Measurements from ENCODE around the gene DDIT4.
"Not testable (repeated sequence)": the region's sequence is repeated elsewhere in the genome, so short reads cannot be mapped to it uniquely, and the experiment has no call there.

The DDIT4 gene

DNA sequence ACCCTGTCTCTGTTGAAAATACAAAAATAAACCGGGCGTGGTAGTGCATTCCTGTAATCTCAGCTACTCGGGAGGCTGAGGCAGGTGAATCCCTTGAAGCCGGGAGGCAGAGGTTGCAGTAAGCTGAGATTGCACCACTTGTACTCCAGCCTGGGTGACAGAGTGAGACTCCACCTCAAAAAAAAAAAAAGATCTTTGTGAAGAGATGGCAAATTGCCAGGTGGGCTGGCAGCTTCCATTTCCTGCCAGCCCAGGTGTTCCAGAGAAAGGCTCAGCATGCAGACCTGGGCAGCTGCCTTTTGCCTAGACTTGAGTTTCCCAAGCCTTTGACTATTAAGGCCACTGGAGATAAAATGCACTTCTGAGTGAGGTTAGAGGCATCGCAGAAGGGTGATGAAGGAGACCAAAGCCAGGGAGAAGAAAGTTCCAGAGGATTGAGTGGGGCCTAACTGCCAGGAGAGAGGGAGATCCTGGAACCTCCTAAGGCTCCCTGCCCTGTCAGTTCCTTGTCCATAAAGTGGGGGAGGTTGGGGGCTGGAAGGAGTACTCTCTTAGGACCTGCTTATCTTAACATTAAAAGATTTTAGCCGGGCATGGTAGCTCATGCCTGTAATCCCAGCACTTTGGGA, 10.0 kb upstream of the DDIT4 start:
- no peak overlapping the region for H3K4me3 ChIP-seq (ENCODE audit: low read length)
- DNase-seq (ENCODE audit: low read depth, low spot score) = peak; percentile 93

DNA sequence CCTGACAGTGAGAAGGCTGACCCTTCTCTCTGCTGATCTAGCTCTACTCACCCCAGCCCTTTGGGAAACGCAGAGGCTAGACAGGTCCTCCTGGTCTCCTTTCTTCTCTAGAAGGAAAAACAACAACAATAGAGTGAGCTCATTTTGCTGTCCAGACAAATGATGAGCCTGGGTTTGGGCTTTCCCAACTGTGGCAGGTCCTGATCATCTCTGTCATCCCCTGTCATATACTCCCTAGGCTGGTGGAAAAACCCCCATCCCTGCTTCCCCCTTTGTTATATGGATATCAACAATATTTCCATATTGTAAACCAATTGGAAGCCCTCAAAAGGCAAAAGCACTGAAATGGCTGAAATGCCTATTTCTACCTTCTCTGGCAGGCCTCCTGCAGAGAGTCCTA, 9.2 kb upstream of the DDIT4 start:
- no peak overlapping the region for H3K4me3 ChIP-seq (ENCODE audit: low read length)
- no peak for DNase-seq (ENCODE audit: low read depth, low spot score)

DNA sequence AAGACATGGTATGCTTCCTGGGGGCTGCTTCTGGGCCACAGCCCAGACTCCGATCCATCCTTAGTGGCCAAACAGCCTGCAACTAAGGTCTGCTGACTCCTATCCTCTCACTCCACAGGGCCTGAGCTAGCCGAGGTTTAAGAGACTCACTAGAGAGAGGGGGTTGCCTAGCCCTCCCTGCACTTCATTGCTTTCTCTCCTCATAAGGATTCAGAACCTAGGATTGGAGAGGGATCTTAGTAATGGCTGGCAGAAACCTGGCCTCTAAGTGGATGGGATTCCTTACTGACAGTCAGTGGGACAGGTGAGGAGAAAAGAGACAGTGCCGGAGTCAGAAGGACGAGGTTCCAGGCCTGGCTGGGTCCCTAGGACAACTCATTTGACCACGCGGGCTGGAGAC, 8.2 kb upstream of the DDIT4 start:
- H3K4me3 ChIP-seq (ENCODE audit: low read length) = no peak overlapping the region
- no peak for DNase-seq (ENCODE audit: low read depth, low spot score)

DNA sequence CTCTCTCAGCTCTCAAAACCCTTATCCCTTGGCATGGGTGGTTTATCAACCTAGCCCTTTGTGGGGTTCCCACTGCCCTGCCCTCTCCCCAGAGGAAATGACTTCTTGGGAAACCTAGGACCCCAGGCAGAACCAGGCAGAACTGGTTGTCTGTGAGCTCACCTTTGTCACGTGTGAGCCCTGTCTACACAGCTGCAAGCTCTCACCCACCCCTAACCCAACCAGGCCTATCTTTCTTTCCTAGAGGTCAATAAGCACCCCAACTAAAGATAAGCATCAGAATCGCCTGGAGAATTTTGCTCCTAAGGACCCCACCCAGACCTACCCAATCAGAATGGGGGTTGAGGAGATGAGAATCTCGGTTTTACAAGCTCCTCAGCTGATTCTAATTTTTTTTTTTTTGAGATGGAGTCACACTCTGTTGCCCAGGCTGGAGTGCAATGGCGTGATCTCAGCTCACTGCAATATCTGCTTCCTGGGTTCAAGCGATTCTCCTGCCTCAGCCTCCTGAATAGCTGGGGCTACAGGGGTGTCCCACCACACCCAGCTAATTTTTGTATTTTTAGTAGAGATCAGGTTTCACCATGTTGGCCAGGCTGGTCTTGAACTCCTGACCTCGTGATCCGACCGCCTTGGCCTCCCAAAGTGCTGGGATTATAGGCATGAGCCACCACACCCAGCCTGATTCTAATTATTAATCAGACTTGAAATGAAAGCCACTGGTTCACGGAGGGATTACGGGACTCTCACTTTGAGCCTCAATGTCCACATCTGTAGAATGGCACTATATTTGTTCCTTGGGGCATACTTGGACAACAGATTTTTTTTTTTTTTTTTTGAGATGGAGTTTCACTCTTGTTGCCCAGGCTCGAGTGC, 7.5 kb upstream of the DDIT4 start:
- DNase-seq (ENCODE audit: low read depth, low spot score) = no peak

DNA sequence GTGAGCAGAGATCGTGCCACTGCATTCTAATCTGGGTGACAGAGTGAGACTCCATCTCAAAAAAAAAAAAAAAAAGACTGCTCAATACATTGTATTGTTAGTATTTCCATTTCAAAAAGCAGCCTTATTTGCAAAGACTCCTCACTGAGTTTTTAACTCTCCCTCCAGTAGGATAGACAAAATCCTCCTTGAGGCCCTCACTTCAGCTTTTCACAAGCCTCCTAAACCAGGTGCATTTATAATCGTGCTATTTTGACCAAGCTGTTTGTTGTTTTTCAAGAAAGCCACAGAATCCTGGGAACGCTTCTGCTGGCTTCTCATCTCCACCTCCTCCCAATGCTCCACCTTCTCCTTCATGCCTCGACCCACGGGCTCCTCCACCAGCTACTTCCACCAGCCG, 6.3 kb upstream of the DDIT4 start:
- no peak overlapping the region for H3K4me3 ChIP-seq (ENCODE audit: low read length)
- DNase-seq (ENCODE audit: low read depth, low spot score) = no peak

More for the DNA sequence above, 7.5 kb upstream of the DDIT4 start:
- no peak overlapping the region for H3K4me3 ChIP-seq (ENCODE audit: low read length)

DNA sequence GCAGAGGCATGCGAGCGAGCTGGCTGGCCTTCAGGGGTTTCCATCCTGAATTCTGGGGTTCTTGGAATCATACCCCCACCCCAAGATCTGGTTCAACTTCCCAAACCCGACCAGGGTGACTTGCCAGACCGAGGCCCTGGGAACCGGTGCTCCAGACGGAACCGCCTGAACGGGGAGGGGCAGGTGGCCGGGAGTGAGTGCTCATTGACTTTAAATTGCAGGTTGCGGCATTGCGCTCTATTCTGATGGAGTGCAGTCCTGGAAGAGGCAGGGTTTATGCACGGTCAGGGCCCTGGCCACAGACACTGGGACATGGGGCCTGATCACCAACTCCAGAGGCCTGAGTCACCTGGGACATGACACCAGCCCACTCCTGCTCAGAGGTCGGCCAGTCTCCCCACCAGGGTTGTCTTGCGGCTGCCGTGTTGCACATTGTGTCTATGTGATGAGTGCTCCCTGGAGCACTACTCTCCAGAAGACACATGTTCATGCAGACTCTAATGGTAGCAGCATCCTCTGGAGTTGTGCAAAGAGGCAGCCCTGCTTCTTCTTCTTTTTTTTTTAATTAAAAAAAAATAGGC, 5.8 kb upstream of the DDIT4 start:
- DNase-seq (ENCODE audit: low read depth, low spot score) = no peak
- H3K4me3 ChIP-seq (ENCODE audit: low read length) = no peak overlapping the region

DNA sequence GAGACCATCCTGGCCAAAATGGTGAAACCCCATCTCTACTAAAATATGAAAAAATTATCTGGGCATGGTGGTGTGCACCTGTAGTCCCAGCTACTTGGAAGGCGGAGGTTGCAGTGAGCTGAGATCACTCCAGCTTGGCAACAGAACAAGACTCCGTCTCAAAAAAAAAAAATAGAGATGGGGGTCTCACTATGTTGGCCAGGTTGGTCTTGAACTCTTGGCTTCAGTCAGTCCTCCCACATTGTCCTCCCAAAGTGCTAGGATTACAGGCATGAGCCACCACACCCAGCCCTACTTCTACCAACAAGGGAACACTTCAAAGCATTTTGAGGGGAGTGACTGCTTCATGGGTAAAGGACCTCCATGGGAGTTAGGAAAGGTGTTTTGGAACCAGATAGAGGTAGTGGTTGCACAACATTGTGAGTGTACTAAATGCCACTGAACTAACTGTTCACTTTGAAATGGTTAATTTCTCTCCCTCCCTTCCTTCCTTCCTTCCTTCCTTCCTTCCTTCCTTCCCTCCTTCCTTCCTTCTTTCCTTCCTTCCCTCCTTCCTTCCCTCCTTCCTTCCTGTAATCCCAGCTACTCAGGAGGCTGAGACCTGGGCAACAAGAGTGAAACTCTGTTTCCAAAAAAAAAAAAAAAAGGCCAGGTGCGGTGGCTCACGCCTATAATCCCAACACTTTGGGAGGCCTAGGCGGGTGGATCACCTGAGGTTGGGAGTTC, 5.1 kb upstream of the DDIT4 start:
- not testable (repeated sequence) for DNase-seq (ENCODE audit: low read depth, low spot score)

DNA sequence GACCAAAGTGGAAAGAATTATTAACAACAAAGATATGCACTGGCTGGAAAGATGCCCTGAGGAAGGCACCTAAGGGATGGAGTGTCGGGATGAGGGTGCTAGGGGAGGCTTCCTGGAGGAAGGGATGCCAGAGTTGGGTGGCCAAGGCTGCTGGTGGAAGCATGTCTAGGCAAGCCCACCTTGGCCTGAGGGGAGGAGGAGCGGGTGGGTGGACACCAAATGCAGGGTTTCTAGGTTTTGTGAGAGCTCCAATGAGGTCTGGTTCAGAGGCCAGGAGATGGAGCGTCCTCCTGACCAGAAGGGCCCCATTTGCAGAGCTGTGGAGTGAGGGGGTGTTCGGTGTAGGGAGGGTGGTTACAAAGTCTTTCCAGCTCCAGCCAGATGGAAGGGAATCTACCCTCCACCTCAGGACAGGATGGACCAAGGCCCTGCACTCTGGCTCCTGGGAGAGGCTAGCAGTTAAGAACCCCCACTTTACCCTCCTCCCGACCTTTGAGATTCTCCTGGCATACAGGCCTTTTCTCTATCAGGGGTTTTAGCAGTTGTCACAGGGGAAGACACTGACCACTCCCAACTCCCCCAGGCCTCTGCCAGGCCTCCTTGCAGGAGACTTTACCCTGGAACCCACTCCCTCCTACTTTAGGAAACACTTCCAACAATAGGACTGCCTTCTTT, 3.0 kb upstream of the DDIT4 start:
- DNase-seq (ENCODE audit: low read depth, low spot score) = no peak
- no peak overlapping the region for H3K4me3 ChIP-seq (ENCODE audit: low read length)

More for the DNA sequence above, 5.1 kb upstream of the DDIT4 start:
- not testable (repeated sequence) for H3K4me3 ChIP-seq (ENCODE audit: low read length)

DNA sequence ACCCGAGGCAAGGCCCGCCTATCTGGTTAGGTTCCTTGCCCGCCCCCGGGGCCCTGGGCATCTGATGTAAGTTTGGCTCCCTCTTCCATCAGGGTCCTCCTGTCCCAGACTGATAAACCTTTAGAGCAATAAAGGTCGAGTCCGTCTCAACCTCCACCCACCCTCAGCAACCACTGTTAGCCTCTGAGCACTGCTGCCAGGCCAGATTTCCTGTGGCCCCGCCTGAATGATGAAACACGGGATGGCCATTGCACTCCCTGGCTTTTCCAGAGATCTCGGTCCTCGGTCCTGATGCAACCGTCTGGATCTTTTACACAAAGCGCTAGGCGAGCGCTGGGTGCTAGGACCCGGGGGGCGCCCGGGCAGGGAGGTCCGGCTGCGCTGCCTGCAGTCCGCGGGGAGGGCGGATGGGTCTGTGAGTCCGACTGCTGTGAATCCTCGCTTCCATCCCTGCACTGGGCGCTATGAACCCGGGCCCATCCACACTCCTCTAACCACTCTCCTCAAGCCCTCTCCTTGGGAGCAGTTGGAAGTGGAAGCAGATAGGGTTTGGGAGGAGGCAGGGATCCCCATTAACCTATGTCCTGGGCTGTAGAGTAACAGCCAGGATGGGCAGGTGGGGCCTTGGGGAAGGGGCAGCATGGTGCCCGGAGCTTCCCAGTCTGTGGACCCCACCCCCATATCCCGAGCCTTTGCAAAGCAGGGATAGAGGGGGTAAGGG, 875 bp upstream of the DDIT4 start:
- peak overlapping the region; percentile 99 for H3K4me3 ChIP-seq (ENCODE audit: low read length)
- no peak for DNase-seq (ENCODE audit: low read depth, low spot score)

DNA sequence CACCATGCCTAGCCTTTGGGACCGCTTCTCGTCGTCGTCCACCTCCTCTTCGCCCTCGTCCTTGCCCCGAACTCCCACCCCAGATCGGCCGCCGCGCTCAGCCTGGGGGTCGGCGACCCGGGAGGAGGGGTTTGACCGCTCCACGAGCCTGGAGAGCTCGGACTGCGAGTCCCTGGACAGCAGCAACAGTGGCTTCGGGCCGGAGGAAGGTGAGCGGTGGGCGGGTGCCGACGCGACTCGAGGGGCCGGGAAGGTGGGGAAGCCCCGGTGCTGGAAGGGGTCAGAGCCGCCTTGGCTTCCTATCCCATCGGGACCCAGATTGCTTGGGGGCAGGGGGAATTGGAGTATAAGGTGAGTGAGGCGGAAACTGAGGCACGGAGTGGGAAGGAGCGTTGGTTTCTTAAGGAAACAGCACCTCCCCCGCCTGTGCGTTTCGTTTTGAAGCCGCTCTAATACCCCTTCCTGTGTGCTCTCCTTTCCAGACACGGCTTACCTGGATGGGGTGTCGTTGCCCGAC, 547 bp downstream of the DDIT4 start:
- H3K4me3 ChIP-seq (ENCODE audit: low read length) = peak overlapping the region; percentile 99
- no peak for DNase-seq (ENCODE audit: low read depth, low spot score)

DNA sequence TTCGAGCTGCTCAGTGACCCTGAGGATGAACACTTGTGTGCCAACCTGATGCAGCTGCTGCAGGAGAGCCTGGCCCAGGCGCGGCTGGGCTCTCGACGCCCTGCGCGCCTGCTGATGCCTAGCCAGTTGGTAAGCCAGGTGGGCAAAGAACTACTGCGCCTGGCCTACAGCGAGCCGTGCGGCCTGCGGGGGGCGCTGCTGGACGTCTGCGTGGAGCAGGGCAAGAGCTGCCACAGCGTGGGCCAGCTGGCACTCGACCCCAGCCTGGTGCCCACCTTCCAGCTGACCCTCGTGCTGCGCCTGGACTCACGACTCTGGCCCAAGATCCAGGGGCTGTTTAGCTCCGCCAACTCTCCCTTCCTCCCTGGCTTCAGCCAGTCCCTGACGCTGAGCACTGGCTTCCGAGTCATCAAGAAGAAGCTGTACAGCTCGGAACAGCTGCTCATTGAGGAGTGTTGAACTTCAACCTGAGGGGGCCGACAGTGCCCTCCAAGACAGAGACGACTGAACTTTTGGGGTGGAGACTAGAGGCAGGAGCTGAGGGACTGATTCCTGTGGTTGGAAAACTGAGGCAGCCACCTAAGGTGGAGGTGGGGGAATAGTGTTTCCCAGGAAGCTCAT, 1.1 kb downstream of the DDIT4 start:
- H3K4me3 ChIP-seq (ENCODE audit: low read length) = peak overlapping the region; percentile 99
- no peak for DNase-seq (ENCODE audit: low read depth, low spot score)

DNA sequence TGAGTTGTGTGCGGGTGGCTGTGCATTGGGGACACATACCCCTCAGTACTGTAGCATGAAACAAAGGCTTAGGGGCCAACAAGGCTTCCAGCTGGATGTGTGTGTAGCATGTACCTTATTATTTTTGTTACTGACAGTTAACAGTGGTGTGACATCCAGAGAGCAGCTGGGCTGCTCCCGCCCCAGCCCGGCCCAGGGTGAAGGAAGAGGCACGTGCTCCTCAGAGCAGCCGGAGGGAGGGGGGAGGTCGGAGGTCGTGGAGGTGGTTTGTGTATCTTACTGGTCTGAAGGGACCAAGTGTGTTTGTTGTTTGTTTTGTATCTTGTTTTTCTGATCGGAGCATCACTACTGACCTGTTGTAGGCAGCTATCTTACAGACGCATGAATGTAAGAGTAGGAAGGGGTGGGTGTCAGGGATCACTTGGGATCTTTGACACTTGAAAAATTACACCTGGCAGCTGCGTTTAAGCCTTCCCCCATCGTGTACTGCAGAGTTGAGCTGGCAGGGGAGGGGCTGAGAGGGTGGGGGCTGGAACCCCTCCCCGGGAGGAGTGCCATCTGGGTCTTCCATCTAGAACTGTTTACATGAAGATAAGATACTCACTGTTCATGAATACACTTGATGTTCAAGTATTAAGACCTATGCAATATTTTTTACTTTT, 1.8 kb downstream of the DDIT4 start:
- no peak for DNase-seq (ENCODE audit: low read depth, low spot score)
- peak overlapping the region; percentile 99 for H3K4me3 ChIP-seq (ENCODE audit: low read length)

DNA sequence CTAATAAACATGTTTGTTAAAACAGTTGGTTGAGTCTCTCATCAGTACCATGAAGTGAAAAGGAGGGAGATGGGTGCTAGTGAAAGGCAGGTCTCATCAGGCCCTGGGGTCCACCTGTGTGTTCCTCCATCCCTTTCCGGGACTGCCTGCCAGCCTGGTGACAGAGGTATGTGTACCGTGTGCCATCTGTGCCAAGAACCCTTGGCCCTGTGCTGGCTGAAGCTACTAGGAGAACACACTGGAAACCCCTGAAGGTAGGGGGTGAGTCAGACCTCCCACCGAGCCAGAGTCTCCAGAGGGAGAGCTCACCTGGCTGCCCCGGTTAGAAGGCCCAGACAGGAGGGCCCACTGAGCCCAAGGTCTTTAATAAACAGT, 2.3 kb downstream of the DDIT4 start:
- peak overlapping the region; percentile 99 for H3K4me3 ChIP-seq (ENCODE audit: low read length)

DNA sequence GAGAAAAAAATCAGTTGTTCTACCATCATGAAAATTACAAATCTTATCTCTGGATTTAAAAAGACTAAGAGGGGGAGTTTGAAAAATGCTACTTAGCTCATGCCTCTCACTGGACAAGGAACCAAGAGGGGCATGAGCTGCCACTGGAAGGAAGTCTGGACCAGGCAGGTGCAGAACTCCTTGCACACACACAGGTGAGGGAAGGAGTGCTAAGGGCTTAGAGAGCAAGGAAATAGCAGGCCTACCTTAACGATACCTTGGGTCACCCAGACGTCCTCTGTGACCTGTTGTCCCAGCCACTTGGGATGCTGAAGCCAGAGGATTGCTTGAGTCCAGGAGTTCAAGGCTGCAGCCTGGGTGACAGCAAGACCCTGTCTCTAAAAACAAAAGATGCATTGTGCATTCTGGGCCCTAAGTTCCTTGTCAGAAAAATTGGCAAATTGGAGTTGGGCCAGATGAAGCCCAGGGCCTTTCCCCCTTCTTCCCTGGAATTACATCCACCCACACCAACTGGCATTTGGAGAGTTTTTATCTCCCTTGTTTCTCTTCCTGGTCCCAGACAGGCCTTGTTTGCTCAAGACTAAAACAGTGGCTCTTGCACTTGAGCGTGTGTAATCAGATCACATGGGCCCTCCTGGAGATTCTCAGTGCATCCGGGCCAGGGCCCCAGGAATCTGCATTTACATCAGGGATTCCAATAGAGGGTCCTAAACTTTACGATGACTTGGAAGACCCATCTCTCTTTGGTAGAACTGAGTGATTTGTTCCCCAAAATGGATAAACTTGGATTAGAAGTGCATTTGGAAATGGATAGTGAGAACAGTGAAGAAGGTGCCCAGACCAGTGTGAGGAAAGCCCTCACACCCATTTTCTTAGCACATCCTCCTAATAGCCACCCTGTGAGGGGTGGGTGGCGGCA, 3.0 kb downstream of the DDIT4 start:
- no peak for DNase-seq (ENCODE audit: low read depth, low spot score)
- H3K4me3 ChIP-seq (ENCODE audit: low read length) = no peak overlapping the region

More for the DNA sequence above, 2.3 kb downstream of the DDIT4 start:
- no peak for DNase-seq (ENCODE audit: low read depth, low spot score)

DNA sequence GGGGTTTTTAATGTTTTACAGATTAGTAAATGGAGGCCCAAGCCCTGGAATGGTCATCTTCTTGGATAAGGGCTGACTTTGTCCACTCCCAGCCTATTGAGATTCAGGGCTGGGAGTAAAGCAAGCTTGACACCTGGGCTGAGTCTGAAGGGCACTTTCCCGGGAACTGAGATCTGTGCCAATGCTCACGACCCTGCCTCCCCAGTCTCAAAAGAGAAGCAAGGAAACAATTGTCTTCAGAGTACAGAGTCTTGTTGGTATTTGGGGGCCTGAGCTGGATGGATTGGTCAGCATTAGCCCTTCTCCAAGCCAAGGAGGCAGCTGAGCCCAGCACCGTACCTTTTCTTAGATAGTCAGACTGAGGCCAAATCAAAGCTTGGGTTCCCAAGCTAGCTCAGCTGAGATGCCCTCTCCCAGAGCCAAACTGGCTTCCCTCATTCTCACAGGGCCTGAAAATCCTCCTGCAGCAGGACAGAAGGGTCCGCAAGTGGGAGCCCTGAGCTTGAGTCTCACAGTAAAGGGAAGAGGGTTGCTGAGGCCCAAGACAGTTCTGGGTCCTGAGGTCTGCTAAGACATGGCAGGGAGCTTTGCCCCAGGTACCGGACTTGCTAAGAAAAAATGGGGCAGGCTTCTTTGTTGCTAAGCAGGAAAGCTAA, 3.7 kb downstream of the DDIT4 start:
- DNase-seq (ENCODE audit: low read depth, low spot score) = no peak
- H3K4me3 ChIP-seq (ENCODE audit: low read length) = no peak overlapping the region

Data from Jurkat, Clone E6-1 (cell line).